Limb (tissue), 2 donors: ENCODE data around the gene AFAP1.
A peak's percentile ranks its signal among the peaks of the same experiment; 100 is the strongest.

Experiments used
- DNase-seq, 2 donors: peaks; one replicate each; pipeline ENCODE4 v3.0.0-alpha.2; 2016; ENCODE audit errors: extremely low spot score in 2 of 2

The AFAP1 gene

DNA sequence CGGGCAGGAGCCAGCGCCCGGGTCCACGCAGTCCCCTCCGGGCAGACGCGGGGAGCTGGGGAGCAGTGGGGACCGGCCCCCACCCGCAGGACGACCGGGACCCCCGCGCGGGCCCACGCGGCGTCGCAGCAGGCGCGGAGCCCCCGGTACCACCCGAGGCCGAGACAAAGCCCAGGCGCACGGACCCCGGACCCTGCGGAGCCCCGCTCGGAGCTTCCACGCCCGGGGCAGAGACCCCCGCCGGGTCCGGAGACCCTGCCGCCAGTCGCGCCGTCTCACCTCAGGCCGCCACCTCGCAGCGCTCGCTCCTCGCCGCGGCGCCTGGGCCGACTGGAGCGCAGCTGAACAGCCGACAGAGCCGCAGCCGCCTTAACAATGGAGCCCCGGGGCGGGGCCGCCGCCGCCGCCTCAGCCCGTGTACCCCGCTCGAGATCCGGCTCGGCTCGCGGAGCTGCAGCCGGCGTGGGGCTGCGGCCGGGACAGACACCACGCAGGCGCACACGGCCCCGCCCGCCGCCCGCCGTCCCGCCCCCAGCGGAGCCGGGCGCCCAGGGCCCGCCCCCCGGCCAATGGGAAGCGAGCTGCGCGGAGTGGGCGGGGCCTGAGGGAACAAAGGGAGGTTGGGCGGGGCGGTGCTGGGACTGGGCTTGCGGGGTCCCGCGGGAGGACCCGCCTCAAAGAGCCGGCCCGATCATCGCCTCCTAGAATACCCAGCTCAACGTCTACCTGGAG, at the start of gene AFAP1:
Gene AFAP1 (minus strand): TSS at position 485 of the 732 bp plus-strand sequence. CDS start 67,783 bp downstream, outside the sequence.
- DNase-seq = peak; percentile 91 to 96

GRCh38 chr4:7988437-7988836, 48.8 kb upstream of the AFAP1 start:
- DNase-seq = no peak

DNA sequence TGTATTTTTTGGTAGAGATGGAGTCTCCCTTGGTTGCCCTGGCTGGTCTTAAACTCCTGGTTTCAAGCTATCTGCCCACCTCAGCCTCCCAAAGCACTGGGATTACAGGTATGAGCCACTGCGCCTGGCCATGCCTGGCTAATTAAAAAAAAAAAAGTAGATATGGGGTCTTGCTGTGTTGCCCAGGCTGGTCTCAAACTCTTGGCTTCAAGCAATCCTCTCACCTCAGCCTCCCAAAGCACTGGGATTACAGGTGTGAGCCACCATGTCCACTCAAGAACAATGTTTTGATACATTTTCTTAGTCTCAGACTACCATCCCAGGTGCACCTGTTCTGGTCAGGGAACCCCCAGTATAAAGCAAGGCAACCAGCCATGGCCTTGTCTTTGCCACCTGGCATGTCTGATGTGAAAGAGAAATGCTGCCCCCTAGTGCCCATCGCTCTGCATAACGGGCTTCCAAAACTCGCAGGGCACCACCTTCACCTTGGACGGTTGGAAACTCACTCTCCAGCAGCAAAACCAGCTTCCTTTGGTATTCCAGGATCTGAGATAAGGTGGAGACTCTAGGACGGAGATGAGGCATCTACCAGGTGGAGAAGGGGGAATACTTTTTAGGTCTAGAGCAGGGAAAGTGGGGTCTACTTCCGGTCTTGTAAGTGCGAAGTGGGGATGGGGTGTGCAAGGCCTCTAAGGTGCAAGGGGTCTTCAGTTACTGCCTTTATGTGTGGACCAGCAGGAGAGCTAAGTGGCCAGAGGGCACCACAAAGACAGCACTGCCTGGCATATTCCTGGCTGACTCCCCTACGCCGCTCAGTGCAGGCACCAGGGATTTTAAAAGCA, 47.7 kb upstream of the AFAP1 start:
- peak; percentile 51 to 78 for DNase-seq

DNA sequence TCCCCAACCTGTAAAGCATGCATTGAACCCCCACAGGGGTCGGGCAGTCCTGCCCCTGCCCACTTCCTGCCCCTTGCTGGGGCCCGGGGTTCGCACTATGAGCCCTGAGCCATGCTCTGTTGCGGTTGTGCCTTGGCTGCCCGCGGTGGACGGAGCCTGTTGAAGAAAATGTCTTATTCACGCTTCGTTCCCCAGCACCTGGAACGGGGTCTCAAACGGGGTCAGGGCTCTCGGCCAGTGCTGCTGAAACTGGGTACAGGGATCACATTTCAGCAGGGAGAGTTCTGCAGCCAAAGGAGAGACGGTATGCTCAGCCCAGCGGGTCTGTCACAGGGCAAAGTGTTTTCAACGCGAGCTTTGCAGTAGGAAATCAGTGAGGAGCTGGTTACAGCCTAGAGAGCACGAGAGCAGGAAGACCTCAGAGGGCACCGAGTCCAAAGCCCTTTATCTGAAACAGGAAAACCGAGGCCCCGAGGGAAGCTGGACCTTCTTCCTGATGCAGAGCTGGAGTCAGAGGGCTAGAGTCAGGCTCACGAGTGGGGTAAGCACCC, 46.3 kb upstream of the AFAP1 start:
- peak in 1 of 2 donors; percentile 34 for DNase-seq

DNA sequence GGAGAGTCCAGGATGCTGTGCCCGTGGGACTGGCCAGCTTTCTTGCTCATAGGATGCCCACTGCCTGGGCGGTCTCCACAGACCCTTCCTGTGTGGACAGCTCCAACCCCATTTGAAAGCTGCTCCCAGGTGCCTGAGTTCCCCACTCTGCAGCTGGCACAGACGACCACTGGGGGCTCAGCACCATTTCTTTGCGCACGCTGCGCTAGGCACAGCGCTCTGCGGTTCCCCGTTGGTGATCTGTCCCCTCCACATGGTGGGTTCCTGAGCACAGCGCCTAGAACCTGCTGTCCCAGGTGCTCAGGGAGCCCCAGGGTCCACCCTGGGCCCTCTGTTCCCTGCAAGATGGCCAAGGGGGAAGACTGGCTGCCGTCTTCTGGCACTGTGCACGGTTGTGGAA, 45.4 kb upstream of the AFAP1 start:
- DNase-seq = no peak

GRCh38 chr4:7984286-7984925, 44.7 kb upstream of the AFAP1 start:
- no peak for DNase-seq

DNA sequence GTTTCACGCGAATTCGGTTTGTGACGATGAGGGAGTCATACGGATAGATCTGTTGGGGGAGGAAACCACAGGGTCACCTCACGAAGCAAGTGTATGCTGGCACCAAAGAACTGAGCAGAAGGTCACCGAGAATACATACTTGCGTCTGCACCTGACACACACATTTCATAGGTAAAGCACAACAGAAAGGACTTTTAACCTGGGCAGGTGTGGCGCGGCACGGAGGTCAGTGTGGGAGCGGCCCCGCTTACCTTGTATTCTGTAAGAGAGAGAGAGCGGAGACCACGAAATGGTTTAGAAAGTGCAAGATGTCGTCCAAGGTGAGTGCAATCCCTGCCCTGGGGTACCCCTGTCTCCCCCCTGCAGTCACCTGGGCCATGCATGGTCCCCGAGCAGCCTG, 43.6 kb upstream of the AFAP1 start:
- DNase-seq = no peak

- DNase-seq = no peak
Observed at GRCh38 chr4:7981738-7982394, 42.2 kb upstream of the AFAP1 start.

GRCh38 chr4:7980036-7980435, 40.4 kb upstream of the AFAP1 start:
- no peak for DNase-seq

GRCh38 chr4:7979652-7979968, 39.9 kb upstream of the AFAP1 start:
- DNase-seq = no peak

DNA sequence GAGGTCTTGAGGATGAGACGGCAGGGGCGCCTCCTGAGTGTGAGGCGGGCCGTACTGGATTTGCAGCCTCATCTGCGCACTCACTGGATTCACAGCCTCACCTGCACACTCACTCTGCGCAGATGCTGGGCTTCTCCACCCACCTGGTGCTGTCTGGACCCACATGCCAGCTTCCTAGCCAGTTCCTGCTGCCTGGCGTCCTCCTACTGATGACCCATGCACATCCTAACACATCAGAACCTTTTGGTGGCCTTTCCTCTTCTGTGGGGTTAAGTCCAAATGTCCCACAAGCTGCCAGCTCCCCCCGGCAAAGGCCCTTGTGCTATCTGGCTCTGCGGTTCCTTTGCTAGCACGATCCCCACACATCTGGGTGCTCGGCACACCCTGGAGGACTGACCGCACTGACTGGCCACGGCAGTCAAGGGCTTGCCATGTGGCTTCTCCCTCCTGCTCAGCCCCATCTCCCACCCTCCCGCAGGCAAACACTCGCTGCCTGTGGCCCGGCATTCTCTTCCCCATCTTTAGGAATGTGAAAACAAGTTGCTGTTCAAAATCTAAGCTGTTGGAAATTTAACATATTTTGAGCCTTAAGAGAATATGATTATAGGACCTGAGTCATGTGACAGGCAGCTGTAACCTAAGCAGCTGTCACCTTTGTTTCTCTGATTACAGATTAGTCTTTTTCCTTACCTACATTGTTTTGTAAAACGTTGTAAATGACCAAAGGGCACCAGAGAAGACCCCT, 39.4 kb upstream of the AFAP1 start:
- no peak for DNase-seq

- no peak for DNase-seq
Observed at GRCh38 chr4:7978489-7978888, 38.8 kb upstream of the AFAP1 start.

- DNase-seq = no peak
Observed at GRCh38 chr4:7976634-7977033, 37.0 kb upstream of the AFAP1 start.

GRCh38 chr4:7976025-7976424, 36.4 kb upstream of the AFAP1 start:
- no peak for DNase-seq

GRCh38 chr4:7974425-7974824, 34.8 kb upstream of the AFAP1 start:
- no peak for DNase-seq

DNA sequence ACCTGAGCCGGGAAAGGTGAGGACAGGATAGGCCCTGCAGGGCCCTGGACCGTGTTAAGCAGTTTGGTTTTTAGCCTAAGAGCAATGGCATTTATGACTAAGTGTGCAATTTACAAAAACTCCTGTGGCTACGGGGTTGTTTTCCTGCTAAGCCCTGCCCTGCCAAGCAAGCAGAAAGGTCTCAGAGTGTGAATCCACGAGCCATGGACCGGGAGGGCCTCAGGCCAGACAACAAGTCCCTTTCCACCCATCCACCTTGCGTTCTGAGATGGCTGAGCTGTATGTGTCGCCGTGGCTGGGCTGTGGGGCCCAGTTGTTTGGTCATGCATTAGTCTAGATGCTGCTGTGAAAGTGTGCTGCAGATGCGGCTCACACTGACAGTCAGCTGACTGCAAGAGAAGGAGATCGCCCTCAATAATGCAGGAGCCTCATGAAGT, 33.9 kb upstream of the AFAP1 start:
- no peak for DNase-seq

DNA sequence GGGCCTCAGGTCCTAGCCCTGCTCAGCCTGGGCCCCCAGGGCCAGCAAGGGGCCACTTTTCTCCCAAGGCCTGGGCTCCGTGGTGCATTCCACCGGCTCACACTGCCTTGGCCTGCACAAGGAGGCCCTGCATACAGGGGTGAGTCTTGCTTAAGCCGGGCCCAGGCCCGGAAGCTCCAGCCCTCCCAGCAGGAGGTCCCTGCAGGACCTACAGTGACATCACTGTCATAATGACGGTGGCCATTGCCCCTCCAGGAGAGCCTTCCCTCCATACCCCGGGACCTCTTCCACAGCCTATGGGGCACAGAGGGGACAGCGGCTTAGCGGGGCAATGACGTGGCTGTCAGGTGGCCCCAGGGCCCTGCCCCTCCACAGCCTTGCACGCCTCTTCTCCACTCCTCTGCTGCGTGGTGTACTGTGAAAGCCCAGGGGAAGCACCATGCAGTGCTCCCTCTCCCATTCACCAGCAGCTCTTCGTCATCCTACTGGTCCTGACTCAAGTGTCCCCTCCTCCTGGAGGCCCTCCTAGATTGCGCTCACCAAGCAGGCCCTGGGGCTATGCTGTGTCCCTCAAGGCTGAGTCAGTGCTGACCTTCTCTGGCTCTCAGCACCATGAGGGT, 32.3 kb upstream of the AFAP1 start:
- no peak for DNase-seq

DNA sequence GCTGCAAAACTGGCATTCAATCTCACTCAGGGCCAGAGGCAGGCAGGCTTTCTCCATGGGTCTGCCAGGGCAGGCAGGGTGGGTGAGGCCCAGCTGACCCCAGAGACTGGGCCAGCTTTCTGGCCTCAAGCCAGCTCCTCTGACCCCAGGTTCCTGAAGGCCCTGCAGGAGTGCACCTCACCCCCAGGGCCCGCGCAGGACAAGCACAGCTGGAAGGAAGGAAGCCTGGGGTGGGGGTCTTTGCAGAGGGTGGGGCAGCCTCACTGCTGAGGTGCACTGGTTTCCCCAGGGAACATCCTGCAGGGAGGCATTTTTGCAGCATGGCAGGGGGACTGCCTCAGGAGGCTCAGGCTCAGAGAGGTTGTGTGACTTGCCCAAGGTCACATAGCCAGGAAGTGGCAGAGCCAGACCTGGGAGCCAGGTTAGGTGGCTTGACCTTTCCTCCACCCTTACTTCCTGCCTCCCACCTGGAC, 31.5 kb upstream of the AFAP1 start:
- no peak for DNase-seq

GRCh38 chr4:7970361-7970946, 30.8 kb upstream of the AFAP1 start:
- no peak for DNase-seq
